Gastroesophageal sphincter (tissue), 3 donors: ENCODE results near the gene GALNT9.

Experiments
- CTCF ChIP-seq, 4 experiments: fragments of 200-600 bp in 2 of 4; fragments of 450-650 bp in 2 of 4; sonication (generic) in 1 of 4; IDR thresholded peaks; one replicate each; pipeline ENCODE4 v1.5.1; 2017 to 2019; ENCODE audit warnings: antibody characterized with exemption in 4 of 4, mild to moderate bottlenecking in 2 of 4, moderate library complexity in 2 of 4
- POLR2AphosphoS5 ChIP-seq: sonication (generic); formaldehyde crosslinking; IDR thresholded peaks from one replicate; pipeline ENCODE4 v1.6.1; 2017; ENCODE audit warnings: antibody characterized with exemption

GRCh38 chr12:132165584-132165983 lies 163.8 kb downstream of the GALNT9 start:
- TF ChIP-seq POLR2AphosphoS5 = no peak
- no peak for TF ChIP-seq CTCF (IDR thresholded peaks at IDR 0.05)
